ENCODE measurements around the gene OLFM2.
A peak's percentile ranks its signal among the peaks of the same experiment; 100 is the strongest.
"Not testable (repeated sequence)": the region's sequence is repeated elsewhere in the genome, so short reads cannot be mapped to it uniquely, and the experiment has no call there.

The OLFM2 gene

DNA sequence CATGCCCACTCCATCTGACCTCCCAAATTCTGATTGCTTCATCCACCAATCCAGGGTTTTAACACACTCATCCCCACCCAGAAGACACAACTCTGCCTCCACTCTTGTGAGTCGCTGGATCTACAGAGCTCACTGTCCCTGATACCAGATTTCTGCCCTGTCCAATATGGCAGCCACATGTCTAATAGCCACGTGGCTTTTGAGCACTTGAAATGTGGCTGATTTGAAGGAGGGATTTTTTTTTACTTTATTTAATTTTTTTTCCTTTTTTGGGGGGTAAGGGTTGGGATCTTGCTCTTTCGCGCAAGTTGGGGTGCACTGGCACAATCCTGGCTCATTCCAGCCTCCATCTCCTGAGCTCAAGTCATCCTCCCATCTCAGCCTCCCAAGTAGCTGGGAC, 24.8 kb upstream of the OLFM2 start:
- no peak overlapping the region for H3K9ac ChIP-seq (ENCODE audit: low read length)
- no peaks in the 10 kb centered on the region for H3K4me1 ChIP-seq (ENCODE audit: control insufficient read depth, insufficient read depth, low read length)
- no peak overlapping the region for H3K27ac ChIP-seq (ENCODE audit: low read depth, low read length)
- no peak overlapping the region for H3K4me3 ChIP-seq (ENCODE audit: low read length)
- peaks cover 2% of the 10 kb centered on the region for H3K36me3 ChIP-seq (ENCODE audit: control insufficient read depth, insufficient read depth, low read length)
- H3K27me3 ChIP-seq (ENCODE audit: control insufficient read depth, insufficient read depth, low read length): no peaks in the 10 kb centered on the region

DNA sequence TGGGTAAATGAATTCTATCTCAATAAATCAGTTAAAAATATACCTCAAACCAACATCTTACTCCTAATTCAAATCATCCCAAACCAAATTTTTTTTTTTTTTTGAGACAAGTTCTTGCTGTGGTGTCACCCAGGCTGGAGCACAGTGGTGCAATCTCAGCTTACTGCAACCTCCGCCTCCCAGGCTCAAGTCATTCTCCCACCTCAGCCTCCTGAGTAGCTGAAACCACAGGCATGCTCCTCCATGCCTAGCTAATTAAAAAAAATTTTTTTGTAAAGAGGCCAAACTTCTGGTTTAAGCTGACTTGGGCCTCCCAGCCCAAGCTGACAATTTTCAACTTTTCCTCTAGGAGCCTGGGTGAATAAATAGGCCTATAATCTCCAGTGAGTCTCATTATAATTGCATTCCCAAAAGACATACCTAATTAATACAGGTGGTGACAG, 22.1 kb upstream of the OLFM2 start:
- H3K9ac ChIP-seq (ENCODE audit: low read length): no peak overlapping the region
- peaks cover 2% of the 10 kb centered on the region for H3K36me3 ChIP-seq (ENCODE audit: control insufficient read depth, insufficient read depth, low read length)
- H3K27me3 ChIP-seq (ENCODE audit: control insufficient read depth, insufficient read depth, low read length): peaks cover 2% of the 10 kb centered on the region
- no peak overlapping the region for H3K4me3 ChIP-seq (ENCODE audit: low read length)
- no peaks in the 10 kb centered on the region for H3K4me1 ChIP-seq (ENCODE audit: control insufficient read depth, insufficient read depth, low read length)
- H3K27ac ChIP-seq (ENCODE audit: low read depth, low read length): no peak overlapping the region

DNA sequence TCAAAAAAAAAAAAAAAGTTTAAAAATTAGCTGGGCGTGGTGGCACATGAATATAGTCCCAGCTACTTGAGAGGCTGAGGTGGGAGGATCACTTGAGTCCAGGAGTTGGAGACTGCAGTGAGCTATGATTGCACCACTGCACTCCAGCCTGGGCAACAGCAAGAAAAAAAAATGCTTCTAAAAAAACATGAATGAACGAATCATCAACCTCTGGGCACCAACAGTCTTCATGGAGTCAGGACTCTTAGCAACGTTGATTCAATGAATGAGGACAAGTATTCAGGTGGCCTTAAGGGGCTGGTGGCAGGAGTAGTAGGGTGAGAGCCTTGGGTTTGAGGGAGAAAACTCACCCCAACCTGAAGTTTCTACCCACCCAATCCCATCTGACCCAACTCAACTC, 20.6 kb upstream of the OLFM2 start:
- Histone ChIP-seq H3K9ac (ENCODE audit: low read length) (no peak overlapping the region), H3K36me3 (ENCODE audit: control insufficient read depth, insufficient read depth, low read length) (peaks cover 2% of the 10 kb centered on the region), H3K27ac (ENCODE audit: low read depth, low read length) (no peak overlapping the region), H3K27me3 (ENCODE audit: control insufficient read depth, insufficient read depth, low read length) (peaks cover 2% of the 10 kb centered on the region), H3K4me1 (ENCODE audit: control insufficient read depth, insufficient read depth, low read length) (no peaks in the 10 kb centered on the region), H3K4me3 (ENCODE audit: low read length) (no peak overlapping the region)

DNA sequence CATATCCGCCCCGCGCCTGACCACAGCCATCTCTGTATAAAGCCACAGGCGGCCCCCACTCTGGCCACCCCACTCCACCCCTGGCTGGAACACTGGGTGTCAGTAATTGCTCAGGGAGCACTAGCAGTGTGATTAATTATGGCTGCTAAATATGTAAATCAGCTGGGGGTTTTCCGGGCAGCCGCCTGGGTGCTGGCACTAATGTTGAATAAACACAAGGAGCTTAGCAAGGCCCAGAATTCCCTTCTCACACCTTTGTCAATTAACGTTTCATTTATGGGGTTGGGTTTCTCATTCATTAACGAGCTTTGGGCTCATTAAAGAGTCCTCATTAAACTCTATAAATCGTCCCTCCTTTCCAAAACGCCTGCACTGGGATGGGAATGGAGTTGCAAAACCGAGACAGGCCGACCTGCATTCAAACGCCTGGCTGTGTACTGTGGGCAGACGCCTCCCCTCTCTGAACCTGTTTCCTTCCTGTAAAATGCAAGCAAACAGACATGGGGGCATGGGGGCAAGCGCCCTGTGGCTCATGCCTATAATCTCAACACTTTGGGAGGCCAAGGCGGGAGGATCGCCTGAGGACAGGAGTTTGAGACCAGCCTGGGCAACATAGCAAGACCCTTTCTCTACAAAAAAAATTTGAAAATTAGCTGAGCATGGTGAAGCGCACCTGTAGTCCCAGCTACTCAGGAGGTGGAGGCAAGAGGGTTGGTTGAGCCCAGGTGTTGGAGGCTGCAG, 17.7 kb upstream of the OLFM2 start:
- Histone ChIP-seq H3K27ac (ENCODE audit: low read depth, low read length) (no peak overlapping the region), H3K36me3 (ENCODE audit: control insufficient read depth, insufficient read depth, low read length) (no peaks in the 10 kb centered on the region), H3K9ac (ENCODE audit: low read length) (no peak overlapping the region), H3K27me3 (ENCODE audit: control insufficient read depth, insufficient read depth, low read length) (peaks cover 2% of the 10 kb centered on the region), H3K4me3 (ENCODE audit: low read length) (no peak overlapping the region), H3K4me1 (ENCODE audit: control insufficient read depth, insufficient read depth, low read length) (no peaks in the 10 kb centered on the region)

DNA sequence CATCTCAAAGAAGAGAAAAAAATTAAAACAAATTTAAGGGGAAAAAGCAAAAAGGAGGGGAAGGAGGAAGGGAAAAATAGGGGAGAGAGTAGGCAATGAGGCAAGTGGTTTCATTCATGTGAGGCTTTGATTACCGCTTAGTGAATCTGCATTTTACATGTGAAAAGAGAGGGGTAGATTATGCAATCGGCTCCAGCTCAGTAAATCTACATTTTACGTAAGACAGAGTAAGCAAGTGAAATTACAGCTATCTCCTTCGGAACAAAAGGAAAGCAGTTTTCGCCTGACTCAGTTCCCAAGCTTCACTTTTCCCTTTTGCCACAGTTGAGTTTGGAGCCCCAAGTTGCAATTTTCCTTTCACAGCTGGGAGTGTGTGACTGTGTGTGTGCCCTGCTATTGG, 16.0 kb upstream of the OLFM2 start:
- Histone ChIP-seq H3K36me3 (ENCODE audit: control insufficient read depth, insufficient read depth, low read length) (no peaks in the 10 kb centered on the region), H3K27me3 (ENCODE audit: control insufficient read depth, insufficient read depth, low read length) (peaks cover 2% of the 10 kb centered on the region), H3K4me3 (ENCODE audit: low read length) (no peak overlapping the region), H3K27ac (ENCODE audit: low read depth, low read length) (no peak overlapping the region), H3K9ac (ENCODE audit: low read length) (no peak overlapping the region), H3K4me1 (ENCODE audit: control insufficient read depth, insufficient read depth, low read length) (no peaks in the 10 kb centered on the region)

DNA sequence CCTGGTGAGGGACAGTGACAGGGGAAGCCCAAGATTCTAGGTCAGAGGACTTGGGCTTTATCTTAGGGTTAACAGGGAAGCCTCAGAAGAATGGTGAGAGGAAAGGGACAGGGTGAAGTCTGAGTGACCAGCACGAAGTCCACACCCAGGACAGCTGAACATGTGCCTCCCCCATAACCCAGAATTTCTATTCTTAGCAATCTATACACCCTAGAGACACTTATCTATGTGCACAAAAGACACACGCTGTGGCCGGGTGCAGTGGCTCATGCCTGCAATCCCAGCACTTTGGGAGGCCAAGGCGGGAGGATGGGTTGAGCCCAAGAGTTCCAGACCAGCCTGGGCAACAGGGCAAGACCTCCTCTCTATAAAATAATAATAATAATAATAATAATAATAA, 11.1 kb upstream of the OLFM2 start:
- H3K27me3 ChIP-seq (ENCODE audit: control insufficient read depth, insufficient read depth, low read length): no peaks in the 10 kb centered on the region
- H3K4me1 ChIP-seq (ENCODE audit: control insufficient read depth, insufficient read depth, low read length): peaks cover 7% of the 10 kb centered on the region
- no peak overlapping the region for H3K27ac ChIP-seq (ENCODE audit: low read depth, low read length)
- no peaks in the 10 kb centered on the region for H3K36me3 ChIP-seq (ENCODE audit: control insufficient read depth, insufficient read depth, low read length)
- no peak overlapping the region for H3K9ac ChIP-seq (ENCODE audit: low read length)
- no peak overlapping the region for H3K4me3 ChIP-seq (ENCODE audit: low read length)

DNA sequence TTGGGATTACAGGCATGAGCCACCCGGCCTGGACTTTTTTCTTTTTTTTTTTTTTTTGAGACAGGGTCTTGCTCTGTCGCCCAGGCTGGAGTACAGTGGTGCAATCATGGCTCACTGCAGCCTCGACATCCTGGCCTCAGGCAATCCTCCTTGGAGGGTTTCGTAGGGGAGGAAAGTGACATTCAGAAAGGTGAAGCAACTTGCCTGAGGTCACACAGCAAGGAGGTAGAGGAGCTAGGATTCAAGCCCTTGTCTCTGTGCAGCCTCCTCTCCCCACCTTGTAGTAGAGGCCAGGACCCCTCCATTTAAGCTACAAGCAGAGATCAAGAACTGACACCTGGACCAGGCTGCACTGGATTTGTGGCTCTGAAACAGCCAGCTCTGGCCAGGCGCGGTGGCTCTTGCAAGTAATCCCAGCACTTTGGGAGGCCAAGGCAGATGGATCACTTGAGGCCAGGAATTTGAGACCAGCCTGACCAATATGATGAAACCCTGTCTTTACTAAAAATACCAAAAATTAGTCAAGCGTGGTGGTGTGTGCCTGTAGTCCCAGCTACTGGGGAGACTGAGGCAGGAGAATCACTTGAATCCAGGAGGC, 10.3 kb upstream of the OLFM2 start:
- H3K9ac ChIP-seq (ENCODE audit: low read length): not testable (repeated sequence)

DNA sequence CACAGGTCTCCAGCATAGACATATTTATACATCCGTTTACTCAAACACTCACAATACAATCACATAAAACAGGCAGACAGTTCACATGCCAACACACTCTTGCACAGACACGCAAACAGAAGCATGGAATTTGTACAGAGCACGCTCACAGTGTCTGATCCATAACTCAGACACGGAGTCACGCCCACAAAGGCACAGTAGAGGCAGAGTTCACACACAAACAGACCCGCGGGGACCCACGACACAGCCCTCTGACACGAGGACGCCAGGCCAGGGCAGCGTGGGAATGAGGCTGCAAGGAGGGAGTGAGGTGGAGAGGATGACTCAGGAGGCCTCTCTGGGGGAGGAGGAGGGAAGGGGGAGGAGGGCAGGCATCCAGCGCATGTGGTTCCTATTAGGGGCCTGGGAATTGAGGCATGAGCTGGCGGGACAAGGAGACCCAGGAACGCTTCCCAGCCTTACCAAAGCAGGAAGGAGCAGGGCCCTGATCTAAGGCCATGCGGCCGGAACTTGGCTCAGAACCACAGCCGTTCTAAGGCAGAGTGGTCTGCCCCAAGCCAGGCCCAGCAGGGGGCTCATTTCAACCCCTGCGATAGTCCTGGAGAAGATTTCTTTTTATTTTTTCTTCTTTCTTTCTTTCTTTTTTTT, 9.1 kb upstream of the OLFM2 start:
- Histone ChIP-seq H3K4me1 (ENCODE audit: control insufficient read depth, insufficient read depth, low read length) (peaks cover 7% of the 10 kb centered on the region), H3K4me3 (ENCODE audit: low read length) (peak overlapping the region; percentile 14), H3K9ac (ENCODE audit: low read length) (no peak overlapping the region), H3K36me3 (ENCODE audit: control insufficient read depth, insufficient read depth, low read length) (no peaks in the 10 kb centered on the region), H3K27me3 (ENCODE audit: control insufficient read depth, insufficient read depth, low read length) (no peaks in the 10 kb centered on the region), H3K27ac (ENCODE audit: low read depth, low read length) (peak overlapping the region; percentile 71)

More for the DNA sequence above, 10.3 kb upstream of the OLFM2 start:
- not testable (repeated sequence) for H3K4me3 ChIP-seq (ENCODE audit: low read length); H3K36me3 ChIP-seq (ENCODE audit: control insufficient read depth, insufficient read depth, low read length); H3K27me3 ChIP-seq (ENCODE audit: control insufficient read depth, insufficient read depth, low read length); H3K27ac ChIP-seq (ENCODE audit: low read depth, low read length); H3K4me1 ChIP-seq (ENCODE audit: control insufficient read depth, insufficient read depth, low read length)

DNA sequence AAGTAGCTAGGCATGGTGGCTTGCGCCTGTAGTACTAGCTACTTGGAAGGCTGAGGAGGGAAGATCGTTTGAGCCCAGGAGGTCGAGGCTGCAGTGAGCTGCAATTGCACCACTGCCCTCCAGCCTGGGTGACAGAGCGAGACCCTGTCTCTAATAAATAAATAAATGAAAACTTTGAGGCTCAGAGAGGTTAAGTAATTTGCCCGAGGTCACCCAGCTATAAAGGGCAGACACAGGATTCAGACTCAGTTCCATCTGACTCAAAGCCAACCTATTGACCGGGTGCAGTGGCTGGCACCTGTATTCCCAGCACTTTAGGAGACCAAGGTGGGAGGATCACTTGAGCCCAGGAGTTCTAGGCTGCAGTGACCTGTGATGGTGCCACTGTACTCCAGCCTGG, 7.4 kb upstream of the OLFM2 start:
- H3K4me3 ChIP-seq (ENCODE audit: low read length): no peak overlapping the region
- H3K4me1 ChIP-seq (ENCODE audit: control insufficient read depth, insufficient read depth, low read length): peaks cover 7% of the 10 kb centered on the region
- H3K9ac ChIP-seq (ENCODE audit: low read length): no peak overlapping the region
- no peaks in the 10 kb centered on the region for H3K27me3 ChIP-seq (ENCODE audit: control insufficient read depth, insufficient read depth, low read length)
- no peak overlapping the region for H3K27ac ChIP-seq (ENCODE audit: low read depth, low read length)
- no peaks in the 10 kb centered on the region for H3K36me3 ChIP-seq (ENCODE audit: control insufficient read depth, insufficient read depth, low read length)

DNA sequence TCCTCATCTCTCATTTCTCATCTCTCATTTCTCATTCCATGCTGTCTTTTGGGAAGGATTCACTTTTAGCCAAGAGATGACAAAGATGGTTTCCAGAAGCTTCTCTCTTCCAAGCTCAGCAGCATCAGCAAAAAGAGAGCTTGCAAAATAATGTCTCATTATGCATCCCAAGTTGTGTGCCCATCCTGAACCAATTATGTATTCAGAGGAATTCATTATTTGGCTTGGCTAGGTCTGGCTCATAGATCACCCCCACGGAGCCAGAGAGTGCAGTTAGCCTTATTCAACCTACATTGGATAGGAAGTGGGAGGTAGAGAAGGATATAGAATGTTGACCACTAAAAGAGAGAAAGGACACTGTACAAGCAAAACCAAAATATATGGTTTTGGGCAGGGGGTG, 5.4 kb upstream of the OLFM2 start:
- H3K27me3 ChIP-seq (ENCODE audit: control insufficient read depth, insufficient read depth, low read length): peaks cover 2% of the 10 kb centered on the region
- H3K9ac ChIP-seq (ENCODE audit: low read length): no peak overlapping the region
- no peaks in the 10 kb centered on the region for H3K36me3 ChIP-seq (ENCODE audit: control insufficient read depth, insufficient read depth, low read length)
- no peak overlapping the region for H3K4me3 ChIP-seq (ENCODE audit: low read length)
- peaks cover 7% of the 10 kb centered on the region for H3K4me1 ChIP-seq (ENCODE audit: control insufficient read depth, insufficient read depth, low read length)
- no peak overlapping the region for H3K27ac ChIP-seq (ENCODE audit: low read depth, low read length)

DNA sequence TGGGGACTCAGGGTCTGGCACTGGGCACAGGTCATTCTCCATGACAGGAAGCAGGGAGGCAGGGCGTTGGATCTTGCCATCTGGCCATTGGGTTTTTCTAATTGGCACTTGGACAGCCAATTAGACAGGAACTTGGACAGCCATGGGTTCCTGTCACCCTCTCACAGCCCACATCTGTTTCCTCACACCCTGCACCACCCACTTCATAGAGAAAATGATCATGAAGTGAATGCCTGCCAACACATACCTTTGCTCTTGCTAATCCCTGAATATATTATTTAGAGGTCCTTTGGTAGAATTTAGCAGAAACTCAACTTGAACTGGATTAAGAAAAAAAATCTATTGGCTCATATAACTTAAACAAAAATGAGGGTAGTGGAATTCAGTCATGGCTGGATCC, 4.9 kb upstream of the OLFM2 start:
- Histone ChIP-seq H3K9ac (ENCODE audit: low read length) (no peak overlapping the region), H3K27me3 (ENCODE audit: control insufficient read depth, insufficient read depth, low read length) (peaks cover 4% of the 10 kb centered on the region), H3K4me1 (ENCODE audit: control insufficient read depth, insufficient read depth, low read length) (peaks cover 7% of the 10 kb centered on the region), H3K36me3 (ENCODE audit: control insufficient read depth, insufficient read depth, low read length) (no peaks in the 10 kb centered on the region), H3K27ac (ENCODE audit: low read depth, low read length) (no peak overlapping the region), H3K4me3 (ENCODE audit: low read length) (no peak overlapping the region)

DNA sequence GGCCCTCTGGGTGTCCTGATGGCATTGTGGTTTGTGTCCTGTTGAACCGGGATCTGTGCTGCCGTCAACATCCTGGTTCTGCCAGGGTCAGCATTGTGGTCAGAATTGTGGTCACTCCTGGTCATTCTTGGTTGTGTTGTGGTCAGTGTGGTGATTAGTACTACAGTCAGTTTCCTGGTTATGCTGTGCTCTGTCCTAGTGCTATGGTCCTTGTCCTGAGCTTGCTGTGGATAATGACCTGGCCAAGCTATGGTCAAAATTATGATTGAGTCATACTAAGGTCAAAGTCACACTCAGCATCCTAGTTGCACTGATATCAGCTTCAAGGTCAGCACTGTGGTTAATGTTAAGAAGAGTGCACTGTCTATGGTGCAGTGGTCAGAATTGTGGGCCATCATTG, 4.5 kb upstream of the OLFM2 start:
- Histone ChIP-seq H3K36me3 (ENCODE audit: control insufficient read depth, insufficient read depth, low read length) (no peaks in the 10 kb centered on the region), H3K4me1 (ENCODE audit: control insufficient read depth, insufficient read depth, low read length) (peaks cover 7% of the 10 kb centered on the region), H3K27me3 (ENCODE audit: control insufficient read depth, insufficient read depth, low read length) (peaks cover 4% of the 10 kb centered on the region), H3K4me3 (ENCODE audit: low read length) (no peak overlapping the region), H3K9ac (ENCODE audit: low read length) (no peak overlapping the region), H3K27ac (ENCODE audit: low read depth, low read length) (no peak overlapping the region)

Data from rectal smooth muscle tissue (tissue), 1 donor.